HEK293 (cell line): Measurements from ENCODE around the gene LMCD1.

ENCODE experiments used
- CTCF ChIP-seq: fragments of 450-650 bp; formaldehyde crosslinking; IDR thresholded peaks from 2 replicates; pipeline ENCODE4 v1.5.1; 2016; ENCODE audit warnings: missing biosample characterization, missing genetic modification characterization
- ZNF174 ChIP-seq: fragments of 450-650 bp; formaldehyde crosslinking; IDR thresholded peaks from 2 replicates; pipeline ENCODE4 v1.5.0; 2017; ENCODE audit warnings: missing biosample characterization, mild to moderate bottlenecking, missing genetic modification characterization

DNA sequence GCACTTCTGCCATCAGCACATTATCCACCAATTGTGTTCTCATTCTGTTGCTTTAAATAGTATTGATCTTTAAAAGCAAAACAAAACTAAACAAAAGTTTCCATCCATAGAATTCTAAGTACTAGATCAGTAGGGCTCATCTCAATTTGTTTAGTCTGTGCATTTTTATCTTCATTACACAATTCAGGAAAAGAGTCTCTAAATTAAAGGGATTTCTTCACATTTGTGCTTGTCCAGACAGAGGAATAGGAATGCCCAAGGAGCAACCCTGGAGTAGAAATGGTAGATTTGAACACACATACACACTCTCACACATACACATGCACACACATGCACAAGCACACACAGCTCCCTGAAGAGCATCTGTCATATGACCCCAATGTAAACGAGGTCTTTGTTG is 21.4 kb downstream of the LMCD1 start:
- TF ChIP-seq ZNF174 (tag by site-specific recombination) (no peak), CTCF (tag by site-specific recombination) (no peak)
